ENCODE data around the gene CFAP157.

GRCh38 chr9:127667906-127668305, 38.9 kb upstream of the CFAP157 start:
- TF ChIP-seq EZH2 (IDR thresholded peaks at IDR 0.05; ENCODE audit: low read length, missing control alignments), result no peak
- TF ChIP-seq CTCF (conservative IDR thresholded peaks at IDR 0.05 in 1 of 2, IDR thresholded peaks at IDR 0.05 in 1 of 2; ENCODE audit: low read depth in 1 of 2, low read length in 2 of 2), result no peak

Measured in fibroblast of lung (primary cell).